GM21526 (cell line): ENCODE data around the gene SPON2.
A peak's percentile ranks its signal among the peaks of the same experiment; 100 is the strongest.

ENCODE experiments used
- ATAC-seq: cut with Tn5 transposase; IDR thresholded peaks from one replicate; pipeline ENCODE4 v1.9.1; 2021; ENCODE audit warnings: moderate library complexity; ENCODE audit not compliant: unreplicated experiment, low FRiP score

SPON2 gene

GRCh38 chr4:1174941-1175634, 2.7 kb upstream of the SPON2 start:
- no peak for ATAC-seq

GRCh38 chr4:1172971-1173757, 781 bp upstream of the SPON2 start:
- ATAC-seq, result no peak

GRCh38 chr4:1171311-1172227, 814 bp downstream of the SPON2 start:
- ATAC-seq, result no peak

- ATAC-seq, result no peak
Observed at GRCh38 chr4:1170976-1171310, 1.4 kb downstream of the SPON2 start.

- ATAC-seq, result no peak
Observed at GRCh38 chr4:1170156-1170975, 2.0 kb downstream of the SPON2 start.

GRCh38 chr4:1169691-1170096, 2.7 kb downstream of the SPON2 start:
- no peak for ATAC-seq

GRCh38 chr4:1169171-1169671, 3.2 kb downstream of the SPON2 start:
- ATAC-seq, result no peak

GRCh38 chr4:1168191-1169101, 3.9 kb downstream of the SPON2 start:
- no peak for ATAC-seq

- peak; percentile 75 for ATAC-seq
Observed at GRCh38 chr4:1167244-1167949, 5.0 kb downstream of the SPON2 start.

- peak; percentile 6 for ATAC-seq
Observed at GRCh38 chr4:1166509-1167243, 5.7 kb downstream of the SPON2 start.

GRCh38 chr4:1164956-1165545, 7.3 kb downstream of the SPON2 start:
- ATAC-seq, result no peak

GRCh38 chr4:1164444-1164843, 7.9 kb downstream of the SPON2 start:
- ATAC-seq, result no peak

- ATAC-seq, result no peak
Observed at GRCh38 chr4:1164040-1164439, 8.3 kb downstream of the SPON2 start.

GRCh38 chr4:1160351-1160750, 12.0 kb downstream of the SPON2 start:
- no peak for ATAC-seq

- ATAC-seq, result no peak
Observed at GRCh38 chr4:1156069-1156468, 16.3 kb downstream of the SPON2 start.

- no peak for ATAC-seq
Observed at GRCh38 chr4:1155314-1155713, 17.1 kb downstream of the SPON2 start.

- no peak for ATAC-seq
Observed at GRCh38 chr4:1154523-1155182, 17.7 kb downstream of the SPON2 start.
